A549 treated with DMSO at 1 μM for 4 hours (cell line): ENCODE data around the gene ZNF112. TPM values are rescaled to one million over a fixed set of nuclear protein-coding genes. Genes with fewer than 3 reads are reported as not detected.

Experiments used
- total RNA-seq: library from RNA; stranded (reverse); fragments of 200-300 nt; extraction: Qiagen RNA extraction; gene quantifications from 5 replicates; pipeline ENCODE4 v1.2.3, GENCODE V29; 2022; ENCODE audit warnings: low read depth

The ZNF112 gene
- total RNA-seq, result 1.7 to 2.5 TPM (median 2.1 TPM) in 5 replicates

GRCh38 chr19:44356383-44357111, at the start of gene ZNF112:
ZNF112 (minus strand) TSS chr19:44356680; CDS start chr19:44340539, 16,141 bp downstream.

GRCh38 chr19:44401139-44402115, 44.9 kb upstream of the ZNF112 start, which contains the start of gene ZNF285:
ZNF285 (minus strand) TSS chr19:44401608; CDS start chr19:44397213, 4,395 bp downstream.

GRCh38 chr19:44304659-44305193, 51.8 kb downstream of the ZNF112 start, which contains the start of gene ZNF235:
ZNF235 (minus strand) TSS chr19:44305025; CDS start chr19:44303404, 1,621 bp downstream.

Other genes with a start within 250 kb of the ZNF112 start
- 2.8 to 3.4 TPM (median 3.1 TPM) in 5 replicates for gene ZNF225, start 243.3 kb downstream of the ZNF112 start, total RNA-seq
- 1.8 to 3.3 TPM (median 2.7 TPM) in 5 replicates for gene ZNF234, start 215.1 kb downstream of the ZNF112 start, total RNA-seq
- gene ZNF226, start 191.6 kb downstream of the ZNF112 start, total RNA-seq, result 18.2 to 24.9 TPM (median 21.5 TPM) in 5 replicates
- gene ZNF227, start 144.1 kb downstream of the ZNF112 start, total RNA-seq, result 9.7 to 13.0 TPM (median 12.0 TPM) in 5 replicates
- gene ZNF233, start 96.8 kb downstream of the ZNF112 start, total RNA-seq, result 0.37 to 0.63 TPM (median 0.52 TPM) in 5 replicates
- 3.0 to 3.5 TPM (median 3.1 TPM) in 5 replicates for gene ZNF235, start 51.7 kb downstream of the ZNF112 start, total RNA-seq
- gene ZNF285, start 44.9 kb upstream of the ZNF112 start, total RNA-seq, result 1.9 to 2.6 TPM (median 2.4 TPM) in 5 replicates
- 2.6 to 3.5 TPM (median 3.1 TPM) in 5 replicates for gene ZNF229, start 91.8 kb upstream of the ZNF112 start, total RNA-seq
- gene ZNF180, start 143.8 kb upstream of the ZNF112 start, total RNA-seq, result 7.9 to 10.6 TPM (median 8.1 TPM) in 5 replicates
- gene CEACAM20, start 173.0 kb upstream of the ZNF112 start, total RNA-seq, result 0.06 to 0.12 TPM (median 0.10 TPM) in 3 of 5 replicates, not detected in the others